HG02840 (cell line): Measurements from ENCODE around the gene ANKDD1B.

Experiments
- ATAC-seq: cut with Tn5 transposase; IDR thresholded peaks from one replicate; pipeline ENCODE4 v1.9.1; 2021; ENCODE audit warnings: mild to moderate bottlenecking, moderate library complexity, moderate number of reproducible peaks; ENCODE audit not compliant: unreplicated experiment, low FRiP score

Gene ANKDD1B

GRCh38 chr5:75614176-75614575, 2.9 kb downstream of the ANKDD1B start:
- ATAC-seq: no peak

- no peak for ATAC-seq
Observed at GRCh38 chr5:75616371-75616881, 5.2 kb downstream of the ANKDD1B start.

- ATAC-seq: no peak
Observed at GRCh38 chr5:75616971-75617621, 5.8 kb downstream of the ANKDD1B start.

GRCh38 chr5:75617736-75618352, 6.6 kb downstream of the ANKDD1B start:
- ATAC-seq: no peak

GRCh38 chr5:75620184-75620959, 9.1 kb downstream of the ANKDD1B start:
- ATAC-seq: no peak

GRCh38 chr5:75622564-75622963, 11.3 kb downstream of the ANKDD1B start:
- no peak for ATAC-seq

GRCh38 chr5:75623846-75624245, 12.6 kb downstream of the ANKDD1B start:
- ATAC-seq: no peak

GRCh38 chr5:75626959-75627358, 15.7 kb downstream of the ANKDD1B start:
- ATAC-seq: no peak

- ATAC-seq: no peak
Observed at GRCh38 chr5:75627801-75628200, 16.5 kb downstream of the ANKDD1B start.

GRCh38 chr5:75630875-75631274, 19.6 kb downstream of the ANKDD1B start:
- ATAC-seq: no peak

GRCh38 chr5:75632321-75632720, 21.1 kb downstream of the ANKDD1B start:
- ATAC-seq: no peak

GRCh38 chr5:75637949-75638348, 26.7 kb downstream of the ANKDD1B start:
- no peak for ATAC-seq

GRCh38 chr5:75639535-75640311, 28.5 kb downstream of the ANKDD1B start:
- ATAC-seq: no peak

- ATAC-seq: no peak
Observed at GRCh38 chr5:75640395-75640794, 29.1 kb downstream of the ANKDD1B start.

GRCh38 chr5:75640826-75641225, 29.6 kb downstream of the ANKDD1B start:
- no peak for ATAC-seq

GRCh38 chr5:75648712-75649111, 37.5 kb downstream of the ANKDD1B start:
- no peak for ATAC-seq

- no peak for ATAC-seq
Observed at GRCh38 chr5:75651575-75652238, 40.5 kb downstream of the ANKDD1B start.

GRCh38 chr5:75653521-75653920, 42.3 kb downstream of the ANKDD1B start:
- ATAC-seq: no peak

GRCh38 chr5:75654693-75655295, 43.5 kb downstream of the ANKDD1B start:
- ATAC-seq: no peak
